HCT116 (cell line): ENCODE data around the gene GXYLT2. TPM values are rescaled to one million over a fixed set of nuclear protein-coding genes. Genes with fewer than 3 reads are reported as not detected.

Experiments used
- ATAC-seq: fragments of 200-7000 bp; cut with Tn5 transposase; 2 replicates; pipeline ENCODE4 v1.9.1; 2020; ENCODE audit warnings: mild to moderate bottlenecking, moderate library complexity
- BruUV-seq: library from RNA; stranded (reverse); fragments of 400-500 nt; replicated peaks from 2 replicates; lab custom pipeline; 2021; lab: Mats Ljungman, UMichigan
- CTCF ChIA-PET: fragments of 300-600 bp; sonication (Branson Sonifier 250); formaldehyde crosslinking; loops from one replicate; lab custom pipeline; 2021; ENCODE audit warnings: antibody characterized with exemption; lab: Charles Lee
- POLR2A ChIA-PET: fragments of 300-600, 350-600 bp; sonication (Branson Sonifier 250); formaldehyde crosslinking; loops from one replicate; lab custom pipeline; 2021; ENCODE audit warnings: antibody characterized with exemption; lab: Charles Lee
- RAD21 ChIA-PET, 2 experiments: fragments of 300-600 bp; sonication (Branson Sonifier 250); formaldehyde crosslinking; loops; one replicate each; lab custom pipeline; 2023; ENCODE audit warnings: low total read pairs in 2 of 2; ENCODE audit not compliant: uncharacterized antibody in 2 of 2, unreplicated experiment in 2 of 2, low non-redundant PET in 1 of 2; lab: Charles Lee
- DNase-seq: peaks from one replicate; pipeline ENCODE4 v3.0.0-alpha.2; 2010; ENCODE audit warnings: low read depth, low spot score
- H2AFZ ChIP-seq: fragments of 200-600 bp; shearing (Covaris generic), sonication (generic); 2 replicates; pipeline ENCODE4 v1.6.1; 2017; ENCODE audit warnings: low read depth, mixed run types, mixed read lengths, antibody characterized with exemption, low read length; ENCODE audit not compliant: poor library complexity, severe bottlenecking
- H3K27ac ChIP-seq: 2 replicates; pipeline ENCODE4 v1.5.1; 2012; ENCODE audit warnings: low read depth, low read length
- H3K27me3 ChIP-seq: fragments of 200-600 bp; sonication (generic); 2 replicates; pipeline ENCODE4 v1.6.1; 2016; ENCODE audit warnings: mixed run types, low read length, mixed read lengths; ENCODE audit not compliant: insufficient read depth
- H3K36me3 ChIP-seq, 2 experiments: fragments of 200-500 bp in 1 of 2; fragments of 200-600 bp in 1 of 2; sonication (Bioruptor generic) in 1 of 2; sonication (generic) in 1 of 2; 2 replicates each; pipeline versions ENCODE4 v1.5.1 to v1.6.1; 2014 to 2016; ENCODE audit warnings: low read length in 2 of 2, inconsistent platforms in 1 of 2, mixed read lengths in 1 of 2, mixed run types in 1 of 2; ENCODE audit not compliant: insufficient read depth in 2 of 2, control insufficient read depth in 1 of 2
- H3K4me1 ChIP-seq, 2 experiments: fragments of 200-600 bp in 1 of 2; sonication (generic) in 1 of 2; 2 replicates each; pipeline versions ENCODE4 v1.5.1 to v1.6.1; 2012 to 2017; ENCODE audit warnings: low read length in 2 of 2, inconsistent platforms in 1 of 2, mild to moderate bottlenecking in 1 of 2, mixed read lengths in 1 of 2, mixed run types in 1 of 2, moderate library complexity in 1 of 2; ENCODE audit not compliant: insufficient read depth in 2 of 2, control insufficient read depth in 1 of 2
- H3K4me2 ChIP-seq: fragments of 200-600 bp; sonication (generic); 2 replicates; pipeline ENCODE4 v1.6.1; 2017; ENCODE audit warnings: mixed run types, low read length, mixed read lengths
- H3K4me3 ChIP-seq, 2 experiments: fragments of 200-600 bp in 1 of 2; sonication (generic) in 1 of 2; replicated peaks in 1 of 2; 2 replicates each; pipeline ENCODE4 v1.5.1; 2011 to 2016; ENCODE audit warnings: low read length in 2 of 2, control low read depth in 1 of 2, low read depth in 1 of 2, mild to moderate bottlenecking in 1 of 2, mixed read lengths in 1 of 2, mixed run types in 1 of 2
- H3K79me2 ChIP-seq: fragments of 200-600 bp; sonication (generic); 2 replicates; pipeline ENCODE4 v1.6.1; 2017; ENCODE audit warnings: mild to moderate bottlenecking, mixed run types, low read length, moderate library complexity, mixed read lengths; ENCODE audit not compliant: insufficient read depth
- H3K9ac ChIP-seq: fragments of 200-600 bp; sonication (generic); 2 replicates; pipeline ENCODE4 v1.6.1; 2016; ENCODE audit warnings: low read length, mixed read lengths
- H3K9me2 ChIP-seq: fragments of 200-600 bp; sonication (generic), shearing (Covaris generic); 2 replicates; pipeline ENCODE4 v1.6.1; 2017; ENCODE audit warnings: mixed run types, mild to moderate bottlenecking, moderate library complexity; ENCODE audit not compliant: insufficient read depth
- H3K9me3 ChIP-seq, 2 experiments: fragments of 200-500 bp in 1 of 2; fragments of 200-600 bp in 1 of 2; sonication (Bioruptor generic) in 1 of 2; sonication (generic) in 1 of 2; 2 replicates each; pipeline ENCODE4 v1.6.1; 2014 to 2017; ENCODE audit warnings: low read length in 2 of 2, mixed read lengths in 2 of 2, inconsistent platforms in 1 of 2, low read depth in 1 of 2, mild to moderate bottlenecking in 1 of 2, mixed run types in 1 of 2, moderate library complexity in 1 of 2; ENCODE audit not compliant: control insufficient read depth in 1 of 2, insufficient read depth in 1 of 2
- H4K20me1 ChIP-seq: fragments of 200-600 bp; sonication (generic), shearing (Covaris generic); 2 replicates; pipeline ENCODE4 v1.6.1; 2017; ENCODE audit warnings: mixed run types, mild to moderate bottlenecking, moderate library complexity; ENCODE audit not compliant: insufficient read depth
- CTCF ChIP-seq, 3 experiments: fragments of 200-600 bp in 1 of 3; sonication (generic) in 1 of 3; IDR thresholded peaks in 2 of 3; conservative IDR thresholded peaks in 1 of 3; 2 replicates each; pipeline ENCODE4 v1.5.1; 2012 to 2017; ENCODE audit warnings: low read depth in 2 of 3, low read length in 2 of 3, antibody characterized with exemption in 1 of 3, borderline replicate concordance in 1 of 3, control low read depth in 1 of 3, mild to moderate bottlenecking in 1 of 3, mixed read lengths in 1 of 3, mixed run types in 1 of 3, moderate library complexity in 1 of 3; ENCODE audit not compliant: insufficient read depth in 1 of 3
- POLR2A ChIP-seq: IDR thresholded peaks from 2 replicates; pipeline ENCODE4 v1.7.0; 2011; ENCODE audit warnings: borderline replicate concordance; ENCODE audit not compliant: insufficient read depth, insufficient read length; ENCODE audit errors: extremely low read depth
- REST ChIP-seq: IDR thresholded peaks from 2 replicates; pipeline ENCODE4 v1.6.1; 2012; ENCODE audit warnings: low read depth
- TCF7L2 ChIP-seq: IDR thresholded peaks from 2 replicates; pipeline ENCODE4 v1.7.0; 2011; ENCODE audit warnings: borderline replicate concordance, inconsistent platforms; ENCODE audit not compliant: insufficient read depth, insufficient read length; ENCODE audit errors: extremely low read depth
- YY1 ChIP-seq: IDR thresholded peaks from 2 replicates; pipeline ENCODE4 v1.6.1; 2011; ENCODE audit warnings: low read length, low read depth, moderate library complexity, mild to moderate bottlenecking; ENCODE audit not compliant: insufficient replicate concordance; ENCODE audit errors: extremely low read depth
- ZNF274 ChIP-seq: fragments of 200-500 bp; sonication (Bioruptor generic); IDR thresholded peaks from 2 replicates; pipeline ENCODE4 v1.6.1; 2014; ENCODE audit warnings: mild to moderate bottlenecking, low read depth, low read length, inconsistent platforms
- intact Hi-C: fragments of 100-400 bp; cut with micrococcal nuclease; formaldehyde crosslinking; loops from 2 replicates; pipeline ENCODE4 v1.10.0; 2022
- total RNA-seq: library from RNA; stranded (reverse); gene quantifications from one replicate; pipeline ENCODE4 v1.2.1, GENCODE V29; 2021; ENCODE audit not compliant: unreplicated experiment

Gene GXYLT2
- total RNA-seq, 1 experiment from 2014 or later: 5.6 TPM

GRCh38 chr3:72860053-72860452 lies 27.8 kb upstream of the GXYLT2 start:
- BruUV-seq: no TSS peak
- no peaks in the 10 kb centered on the region for H3K9me2 ChIP-seq
- ChIA-PET CTCF (interaction anchor here (2.3 kb wide), 1 partner anchor 9 kb away, joined by 6 read pairs; no protein-coding TSS in a partner anchor), POLR2A (no interaction called here), RAD21 (no interaction called here)
- intact Hi-C loops: no loop called here
- TF ChIP-seq TCF7L2: no peak
- no peak for TF ChIP-seq CTCF (IDR thresholded peaks at IDR 0.05 in 2 of 3, conservative IDR thresholded peaks at IDR 0.05 in 1 of 3; ENCODE audit: borderline replicate concordance in 1 of 3, insufficient read depth in 1 of 3, low read depth in 2 of 3, low read length in 2 of 3)
- no peak for TF ChIP-seq REST
- no peak for TF ChIP-seq YY1
- no peak for TF ChIP-seq POLR2A
- TF ChIP-seq ZNF274: no peak
- DNase-seq (no peak), ATAC-seq (no peak)
- H3K79me2 ChIP-seq: no peaks in the 10 kb centered on the region
- H3K4me3 ChIP-seq: no peak overlapping the region
- H3K27ac ChIP-seq: no peak overlapping the region
- no peaks in the 10 kb centered on the region for H3K27me3 ChIP-seq
- no peak overlapping the region for H3K4me2 ChIP-seq
- no peaks in the 10 kb centered on the region for H3K4me1 ChIP-seq
- H4K20me1 ChIP-seq: no peaks in the 10 kb centered on the region
- no peaks in the 10 kb centered on the region for H3K9me3 ChIP-seq
- H3K9ac ChIP-seq: no peak overlapping the region
- H3K36me3 ChIP-seq: no peaks in the 10 kb centered on the region
- no peak overlapping the region for H2AFZ ChIP-seq
